ENCODE data around the gene ATN1.

The ATN1 gene

DNA sequence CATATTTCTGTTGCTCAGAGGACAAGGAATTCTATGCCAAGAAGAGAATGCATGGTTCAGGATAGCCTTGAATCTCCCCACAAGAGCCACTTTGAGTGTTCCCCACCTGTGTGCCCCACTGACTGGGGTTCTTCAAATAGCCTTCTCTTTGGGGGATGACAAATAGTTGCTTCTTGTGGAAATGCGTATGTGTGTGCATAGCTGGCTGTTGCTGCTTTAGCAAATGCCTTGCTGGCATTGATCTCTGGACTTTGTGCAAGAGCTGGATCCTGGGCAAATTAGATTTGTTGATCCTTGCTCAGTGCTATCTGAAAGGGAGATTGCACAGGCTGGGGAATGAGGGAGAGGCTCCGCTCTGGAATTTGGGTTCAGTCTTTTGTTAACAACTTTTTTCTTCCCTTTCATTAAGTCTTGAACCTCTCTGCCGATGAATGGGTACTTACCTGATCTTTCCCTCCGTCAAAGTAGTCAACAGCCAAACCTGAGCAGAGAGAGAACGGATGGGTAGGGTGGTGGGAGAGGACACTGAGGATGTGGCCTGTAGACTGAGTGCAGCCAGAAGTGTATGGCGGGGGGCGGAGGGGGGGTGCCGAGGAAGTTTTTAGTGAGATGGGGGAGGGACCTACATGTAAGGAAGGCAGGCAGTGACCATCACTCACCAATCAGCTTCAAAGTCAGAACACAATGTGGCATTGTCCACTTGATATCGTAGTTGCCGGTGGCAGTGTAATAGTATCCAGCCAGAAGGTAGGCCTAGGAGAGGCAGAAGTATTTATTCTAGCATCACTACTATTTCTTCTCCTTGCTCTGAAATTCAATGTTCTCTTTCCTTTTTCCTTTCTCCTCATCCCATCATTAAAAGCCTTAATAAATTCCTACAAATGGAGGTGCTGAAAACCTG lies 53.6 kb downstream of the ATN1 start:
- Histone ChIP-seq H4K20me1 (ENCODE audit: control insufficient read depth, insufficient read depth, low read depth, low read length) (no peaks in the 10 kb centered on the region), H3K9me3 (ENCODE audit: control insufficient read depth, insufficient read depth, low read length) (no peaks in the 10 kb centered on the region), H3K9me2 (replicated peaks; ENCODE audit: control insufficient read depth, low read length) (no peaks in the 10 kb centered on the region), H3K4me1 (ENCODE audit: control insufficient read depth, low read length) (no peaks in the 10 kb centered on the region), H3K4me2 (ENCODE audit: low read length) (no peak overlapping the region), H3K79me2 (ENCODE audit: control insufficient read depth, low read length) (no peaks in the 10 kb centered on the region), H3K27me3 (ENCODE audit: control insufficient read depth, low read length) (no peaks in the 10 kb centered on the region), H3K27ac (ENCODE audit: low read depth, low read length) (no peak overlapping the region), H3K36me3 (ENCODE audit: control insufficient read depth, low read length) (peaks cover 70% of the 10 kb centered on the region), H3K4me3 (ENCODE audit: low read length) (no peak overlapping the region), H3F3A (ENCODE audit: control insufficient read depth, insufficient read depth) (peaks cover 6% of the 10 kb centered on the region; the same call in 1 of the 2 replicates)
- TF ChIP-seq EZH2phosphoT487 (IDR thresholded peaks at IDR 0.05; ENCODE audit: borderline replicate concordance, low read length) = no peak
- TF ChIP-seq, protein P1, sequence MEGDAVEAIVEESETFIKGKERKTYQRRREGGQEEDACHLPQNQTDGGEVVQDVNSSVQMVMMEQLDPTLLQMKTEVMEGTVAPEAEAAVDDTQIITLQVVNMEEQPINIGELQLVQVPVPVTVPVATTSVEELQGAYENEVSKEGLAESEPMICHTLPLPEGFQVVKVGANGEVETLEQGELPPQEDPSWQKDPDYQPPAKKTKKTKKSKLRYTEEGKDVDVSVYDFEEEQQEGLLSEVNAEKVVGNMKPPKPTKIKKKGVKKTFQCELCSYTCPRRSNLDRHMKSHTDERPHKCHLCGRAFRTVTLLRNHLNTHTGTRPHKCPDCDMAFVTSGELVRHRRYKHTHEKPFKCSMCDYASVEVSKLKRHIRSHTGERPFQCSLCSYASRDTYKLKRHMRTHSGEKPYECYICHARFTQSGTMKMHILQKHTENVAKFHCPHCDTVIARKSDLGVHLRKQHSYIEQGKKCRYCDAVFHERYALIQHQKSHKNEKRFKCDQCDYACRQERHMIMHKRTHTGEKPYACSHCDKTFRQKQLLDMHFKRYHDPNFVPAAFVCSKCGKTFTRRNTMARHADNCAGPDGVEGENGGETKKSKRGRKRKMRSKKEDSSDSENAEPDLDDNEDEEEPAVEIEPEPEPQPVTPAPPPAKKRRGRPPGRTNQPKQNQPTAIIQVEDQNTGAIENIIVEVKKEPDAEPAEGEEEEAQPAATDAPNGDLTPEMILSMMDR (IDR thresholded peaks at IDR 0.05; ENCODE audit: low read depth, low read length, poor library complexity, severe bottlenecking) = no peak

DNA sequence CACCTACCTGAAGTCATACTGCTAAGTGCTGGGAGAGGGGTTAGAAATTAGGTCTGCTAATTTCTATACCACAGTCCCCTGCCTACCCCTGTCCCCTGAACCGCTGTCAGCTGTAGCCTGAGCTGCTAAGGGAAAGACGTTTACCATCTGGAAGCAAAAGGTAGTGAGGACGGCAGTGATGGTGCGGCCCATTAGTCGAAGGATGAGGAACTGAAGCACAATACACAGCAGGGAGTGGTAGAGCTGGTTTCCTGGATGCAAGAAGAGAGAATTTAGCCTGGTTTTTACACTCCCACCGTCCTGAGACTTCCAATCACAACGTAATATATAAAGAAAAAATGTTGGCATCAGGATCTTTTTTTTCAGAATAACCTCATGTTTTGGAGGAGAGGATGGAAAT lies 54.8 kb downstream of the ATN1 start:
- no peaks in the 10 kb centered on the region for H4K20me1 ChIP-seq (ENCODE audit: control insufficient read depth, insufficient read depth, low read depth, low read length)
- no peaks in the 10 kb centered on the region for H3K27me3 ChIP-seq (ENCODE audit: control insufficient read depth, low read length)
- no peaks in the 10 kb centered on the region for H3K9me2 ChIP-seq (replicated peaks; ENCODE audit: control insufficient read depth, low read length)
- peaks cover 6% of the 10 kb centered on the region; the same call in 1 of the 2 replicates for H3F3A ChIP-seq (ENCODE audit: control insufficient read depth, insufficient read depth)
- no peak overlapping the region for H3K27ac ChIP-seq (ENCODE audit: low read depth, low read length)
- no peaks in the 10 kb centered on the region for H3K4me1 ChIP-seq (ENCODE audit: control insufficient read depth, low read length)
- TF ChIP-seq EZH2phosphoT487 (IDR thresholded peaks at IDR 0.05; ENCODE audit: borderline replicate concordance, low read length) = no peak
- TF ChIP-seq, protein P1 (IDR thresholded peaks at IDR 0.05; ENCODE audit: low read depth, low read length, poor library complexity, severe bottlenecking) = no peak
- H3K4me3 ChIP-seq (ENCODE audit: low read length) = no peak overlapping the region
- H3K79me2 ChIP-seq (ENCODE audit: control insufficient read depth, low read length) = no peaks in the 10 kb centered on the region
- H3K4me2 ChIP-seq (ENCODE audit: low read length) = no peak overlapping the region
- H3K36me3 ChIP-seq (ENCODE audit: control insufficient read depth, low read length) = peaks cover 62% of the 10 kb centered on the region
- no peaks in the 10 kb centered on the region for H3K9me3 ChIP-seq (ENCODE audit: control insufficient read depth, insufficient read depth, low read length)

DNA sequence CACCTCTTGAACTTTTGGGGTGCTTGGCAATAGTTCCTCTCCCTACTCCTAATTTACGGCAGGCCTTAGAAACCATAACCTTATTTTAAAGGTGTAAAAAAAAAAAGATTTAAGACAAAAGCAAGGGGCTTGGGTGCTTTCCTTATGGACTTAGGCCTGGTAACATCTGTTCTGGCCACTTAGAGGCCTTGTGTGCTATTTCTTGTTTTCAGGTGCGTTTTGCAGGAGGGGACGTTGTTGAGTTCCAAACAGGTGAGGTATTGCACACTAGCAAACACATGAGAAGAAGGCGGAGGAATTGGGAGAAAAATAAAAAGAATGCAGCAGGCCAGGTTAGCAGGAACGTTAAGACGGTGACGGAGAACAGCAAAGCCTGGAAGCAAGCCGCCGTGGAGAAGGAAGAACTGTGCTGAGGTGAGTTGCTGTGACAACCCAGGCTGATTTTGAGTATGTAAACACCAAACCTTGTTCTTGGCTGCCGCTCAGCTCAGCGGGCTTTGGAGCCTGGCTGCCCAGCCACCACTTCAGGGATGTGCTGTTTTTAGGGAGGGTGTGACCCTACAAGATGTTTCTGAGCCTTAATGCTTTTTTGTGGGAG lies 60.3 kb downstream of the ATN1 start:
- H3K27ac ChIP-seq (ENCODE audit: low read depth, low read length) = no peak overlapping the region
- H3K36me3 ChIP-seq (ENCODE audit: control insufficient read depth, low read length) = peaks cover 35% of the 10 kb centered on the region
- TF ChIP-seq, protein P1 (IDR thresholded peaks at IDR 0.05; ENCODE audit: low read depth, low read length, poor library complexity, severe bottlenecking) = no peak
- TF ChIP-seq EZH2phosphoT487 (IDR thresholded peaks at IDR 0.05; ENCODE audit: borderline replicate concordance, low read length) = no peak
- H3K9me3 ChIP-seq (ENCODE audit: control insufficient read depth, insufficient read depth, low read length) = no peaks in the 10 kb centered on the region
- H3K4me2 ChIP-seq (ENCODE audit: low read length) = no peak overlapping the region
- no peak overlapping the region for H3K4me3 ChIP-seq (ENCODE audit: low read length)
- H3K9me2 ChIP-seq (replicated peaks; ENCODE audit: control insufficient read depth, low read length) = no peaks in the 10 kb centered on the region
- H3F3A ChIP-seq (ENCODE audit: control insufficient read depth, insufficient read depth) = peaks cover 8% of the 10 kb centered on the region; the same call in 1 of the 2 replicates
- H3K79me2 ChIP-seq (ENCODE audit: control insufficient read depth, low read length) = no peaks in the 10 kb centered on the region
- H4K20me1 ChIP-seq (ENCODE audit: control insufficient read depth, insufficient read depth, low read depth, low read length) = no peaks in the 10 kb centered on the region
- no peaks in the 10 kb centered on the region for H3K4me1 ChIP-seq (ENCODE audit: control insufficient read depth, low read length)
- no peaks in the 10 kb centered on the region for H3K27me3 ChIP-seq (ENCODE audit: control insufficient read depth, low read length)

Measured in DOHH2 (cell line).